ENCODE data around the gene AHCTF1. TPM values are rescaled to one million over a fixed set of nuclear protein-coding genes. Genes with fewer than 3 reads are reported as not detected.
"Not testable (repeated sequence)": the region's sequence is repeated elsewhere in the genome, so short reads cannot be mapped to it uniquely, and the experiment has no call there.

The AHCTF1 gene
- polyA plus RNA-seq, 3 donors: 52.4 to 63.4 (median 53.3) TPM

GRCh38 chr1:246813325-246813724 is 118.4 kb downstream of the AHCTF1 start:
- not testable (repeated sequence) for DNase-seq (ENCODE audit: extremely low read depth in 1 of 11, low read depth in 9 of 11, low spot score in 4 of 11)

GRCh38 chr1:246811985-246812384 is 119.8 kb downstream of the AHCTF1 start:
- no peak for DNase-seq (ENCODE audit: extremely low read depth in 1 of 11, low read depth in 9 of 11, low spot score in 4 of 11)

GRCh38 chr1:246809473-246809872 is 122.3 kb downstream of the AHCTF1 start:
- no peak for DNase-seq (ENCODE audit: extremely low read depth in 1 of 11, low read depth in 9 of 11, low spot score in 4 of 11)

GRCh38 chr1:246805135-246805716 is 126.5 kb downstream of the AHCTF1 start:
- DNase-seq (ENCODE audit: extremely low read depth in 1 of 11, low read depth in 9 of 11, low spot score in 4 of 11): no peak

GRCh38 chr1:246803883-246804282 is 127.9 kb downstream of the AHCTF1 start:
- DNase-seq (ENCODE audit: extremely low read depth in 1 of 11, low read depth in 9 of 11, low spot score in 4 of 11): no peak

GRCh38 chr1:246803373-246803772 is 128.4 kb downstream of the AHCTF1 start:
- DNase-seq (ENCODE audit: extremely low read depth in 1 of 11, low read depth in 9 of 11, low spot score in 4 of 11): no peak

- no peak for DNase-seq (ENCODE audit: extremely low read depth in 1 of 11, low read depth in 9 of 11, low spot score in 4 of 11)
These were observed 130.3 kb downstream of the AHCTF1 start for GRCh38 chr1:246801241-246802020.

GRCh38 chr1:246800756-246801155 is 131.0 kb downstream of the AHCTF1 start:
- no peak for DNase-seq (ENCODE audit: extremely low read depth in 1 of 11, low read depth in 9 of 11, low spot score in 4 of 11)

GRCh38 chr1:246800356-246800755 is 131.4 kb downstream of the AHCTF1 start:
- DNase-seq (ENCODE audit: extremely low read depth in 1 of 11, low read depth in 9 of 11, low spot score in 4 of 11): no peak

GRCh38 chr1:246798606-246799496 is 132.9 kb downstream of the AHCTF1 start:
- DNase-seq (ENCODE audit: extremely low read depth in 1 of 11, low read depth in 9 of 11, low spot score in 4 of 11): no peak

GRCh38 chr1:246798107-246798506 is 133.6 kb downstream of the AHCTF1 start:
- no peak for DNase-seq (ENCODE audit: extremely low read depth in 1 of 11, low read depth in 9 of 11, low spot score in 4 of 11)

- no peak for DNase-seq (ENCODE audit: extremely low read depth in 1 of 11, low read depth in 9 of 11, low spot score in 4 of 11)
These were observed 134.2 kb downstream of the AHCTF1 start for GRCh38 chr1:246797597-246797996.

- DNase-seq (ENCODE audit: extremely low read depth in 1 of 11, low read depth in 9 of 11, low spot score in 4 of 11): no peak
These were observed 134.6 kb downstream of the AHCTF1 start for GRCh38 chr1:246797157-246797556.

- DNase-seq (ENCODE audit: extremely low read depth in 1 of 11, low read depth in 9 of 11, low spot score in 4 of 11): no peak
These were observed 135.6 kb downstream of the AHCTF1 start for GRCh38 chr1:246795906-246796694.

- no peak for DNase-seq (ENCODE audit: extremely low read depth in 1 of 11, low read depth in 9 of 11, low spot score in 4 of 11)
These were observed 136.7 kb downstream of the AHCTF1 start for GRCh38 chr1:246794828-246795671.

GRCh38 chr1:246794048-246794827 is 137.5 kb downstream of the AHCTF1 start:
- no peak for DNase-seq (ENCODE audit: extremely low read depth in 1 of 11, low read depth in 9 of 11, low spot score in 4 of 11)

- DNase-seq (ENCODE audit: extremely low read depth in 1 of 11, low read depth in 9 of 11, low spot score in 4 of 11): no peak
These were observed 138.3 kb downstream of the AHCTF1 start for GRCh38 chr1:246793356-246793896.

Data from renal cortex interstitium (tissue), 11 donors.